Mesendoderm (in vitro differentiated cells): ENCODE data around the gene STARD3.

Source experiments
- DNase-seq: peaks from one replicate; pipeline ENCODE4 v3.0.0; 2013
- H2AK5ac ChIP-seq: 2 replicates; pipeline ENCODE4 v1.6.1; 2013; ENCODE audit warnings: low read length, inconsistent platforms
- H2BK120ac ChIP-seq: 2 replicates; pipeline ENCODE4 v1.6.1; 2013; ENCODE audit warnings: low read depth, mild to moderate bottlenecking, low read length, moderate library complexity, mixed read lengths
- H2BK15ac ChIP-seq: replicated peaks from 2 replicates; pipeline ENCODE4 v1.6.1; 2013; ENCODE audit warnings: low read depth, mild to moderate bottlenecking, moderate library complexity
- H2BK5ac ChIP-seq: 2 replicates; pipeline ENCODE4 v1.6.1; 2013; ENCODE audit warnings: low read length, inconsistent platforms
- H3K18ac ChIP-seq: 2 replicates; pipeline ENCODE4 v1.6.1; 2013; ENCODE audit warnings: mild to moderate bottlenecking, low read length, mixed read lengths
- H3K23ac ChIP-seq: one replicate; pipeline ENCODE4 v1.6.1; 2013; ENCODE audit warnings: low read length
- H3K27ac ChIP-seq: 2 replicates; pipeline ENCODE4 v1.5.1; 2013; ENCODE audit warnings: low read depth, mild to moderate bottlenecking, inconsistent platforms, low read length, moderate library complexity
- H3K27me3 ChIP-seq: 2 replicates; pipeline ENCODE4 v1.6.1; 2013; ENCODE audit warnings: low read length, control low read depth, mild to moderate bottlenecking, inconsistent platforms; ENCODE audit not compliant: insufficient read depth, poor library complexity
- H3K36me3 ChIP-seq: 2 replicates; pipeline ENCODE4 v1.6.1; 2013; ENCODE audit warnings: low read length, inconsistent platforms; ENCODE audit not compliant: control insufficient read depth, insufficient read depth
- H3K4ac ChIP-seq: one replicate; pipeline ENCODE4 v1.6.1; 2013; ENCODE audit warnings: low read depth, mild to moderate bottlenecking, low read length, moderate library complexity
- H3K4me1 ChIP-seq: 2 replicates; pipeline ENCODE4 v1.6.1; 2013; ENCODE audit warnings: low read depth, low read length, inconsistent platforms; ENCODE audit not compliant: control insufficient read depth
- H3K4me2 ChIP-seq: 2 replicates; pipeline ENCODE4 v1.6.1; 2013; ENCODE audit warnings: low read length
- H3K4me3 ChIP-seq: 2 replicates; pipeline ENCODE4 v1.5.1; 2013; ENCODE audit warnings: mild to moderate bottlenecking, low read length
- H3K56ac ChIP-seq: one replicate; pipeline ENCODE4 v1.6.1; 2013; ENCODE audit warnings: low read length
- H3K79me1 ChIP-seq: 2 replicates; pipeline ENCODE4 v1.6.1; 2013; ENCODE audit warnings: low read length, inconsistent platforms
- H3K79me2 ChIP-seq: 2 replicates; pipeline ENCODE4 v1.6.1; 2013; ENCODE audit warnings: mild to moderate bottlenecking, low read length; ENCODE audit not compliant: control insufficient read depth, insufficient read depth
- H3K9ac ChIP-seq: 2 replicates; pipeline ENCODE4 v1.6.1; 2013; ENCODE audit warnings: low read length, inconsistent platforms
- H4K5ac ChIP-seq: one replicate; pipeline ENCODE4 v1.6.1; 2013; ENCODE audit warnings: low read length
- H4K8ac ChIP-seq: one replicate; pipeline ENCODE4 v1.6.1; 2013; ENCODE audit warnings: low read depth, mild to moderate bottlenecking, control low read depth, low read length, moderate library complexity
- WGBS: extraction: QIAGEN DNeasy Blood & Tissue Kit; methylation state at CpG from one replicate; pipeline ENCODE4 v1.1.7; 2013; ENCODE audit warnings: low lambda C conversion rate, missing lambda C conversion rate; ENCODE audit not compliant: insufficient coverage; ENCODE audit errors: extremely low coverage; 5-methylcytosine and 5-hydroxymethylcytosine counted together

Gene STARD3

DNA sequence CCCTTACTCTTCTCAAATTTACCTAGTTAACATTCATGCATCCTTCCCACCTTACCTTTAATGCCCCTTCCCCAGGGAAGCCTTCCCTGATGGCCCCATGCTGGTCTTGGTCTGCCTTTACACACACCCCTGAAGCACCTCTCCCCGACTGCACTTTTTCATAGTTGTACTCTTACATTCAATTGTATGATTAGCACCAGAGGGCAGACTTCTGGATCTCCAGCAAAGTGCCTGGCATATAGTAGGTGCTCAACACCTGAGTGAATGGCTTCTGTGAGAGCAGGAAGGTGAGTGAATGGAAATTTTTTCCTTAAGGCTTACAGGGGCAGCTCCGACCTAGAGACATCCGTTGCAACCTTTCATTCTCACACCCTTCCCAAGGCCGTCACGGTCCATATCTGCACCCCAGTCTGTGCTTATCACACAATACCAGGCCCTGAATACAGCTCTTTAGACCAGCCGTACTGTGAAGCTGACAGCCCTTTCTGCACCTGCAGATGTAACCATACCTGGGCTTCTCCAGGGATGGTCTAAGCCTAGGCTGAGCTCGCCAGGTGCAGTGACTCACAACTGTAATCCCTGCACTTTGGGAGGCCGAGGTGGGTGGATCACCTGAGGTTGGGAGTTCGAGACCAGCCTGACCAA, 46.5 kb downstream of the STARD3 start:
- WGBS = no CpG with 5 or more reads among the region's 9 CpGs
- H3K27ac ChIP-seq = no peak overlapping the region
- no peak overlapping the region for H4K5ac ChIP-seq
- H3K4ac ChIP-seq = no peak overlapping the region
- H2BK15ac ChIP-seq = no peak overlapping the region
- H3K56ac ChIP-seq = no peak overlapping the region
- no peaks in the 10 kb centered on the region for H3K27me3 ChIP-seq
- no peak overlapping the region for H3K9ac ChIP-seq
- H3K4me2 ChIP-seq = no peak overlapping the region
- H2BK120ac ChIP-seq = no peak overlapping the region
- H3K79me2 ChIP-seq = no peaks in the 10 kb centered on the region
- H3K4me1 ChIP-seq = peaks cover under 1% of the 10 kb centered on the region
- no peak overlapping the region for H4K8ac ChIP-seq
- DNase-seq = no peak
- peaks cover 2% of the 10 kb centered on the region for H3K79me1 ChIP-seq
- H3K36me3 ChIP-seq = no peaks in the 10 kb centered on the region
- no peak overlapping the region for H2BK5ac ChIP-seq
- H3K18ac ChIP-seq = no peak overlapping the region
- H3K23ac ChIP-seq = no peak overlapping the region
- H3K4me3 ChIP-seq = no peak overlapping the region
- no peak overlapping the region for H2AK5ac ChIP-seq

DNA sequence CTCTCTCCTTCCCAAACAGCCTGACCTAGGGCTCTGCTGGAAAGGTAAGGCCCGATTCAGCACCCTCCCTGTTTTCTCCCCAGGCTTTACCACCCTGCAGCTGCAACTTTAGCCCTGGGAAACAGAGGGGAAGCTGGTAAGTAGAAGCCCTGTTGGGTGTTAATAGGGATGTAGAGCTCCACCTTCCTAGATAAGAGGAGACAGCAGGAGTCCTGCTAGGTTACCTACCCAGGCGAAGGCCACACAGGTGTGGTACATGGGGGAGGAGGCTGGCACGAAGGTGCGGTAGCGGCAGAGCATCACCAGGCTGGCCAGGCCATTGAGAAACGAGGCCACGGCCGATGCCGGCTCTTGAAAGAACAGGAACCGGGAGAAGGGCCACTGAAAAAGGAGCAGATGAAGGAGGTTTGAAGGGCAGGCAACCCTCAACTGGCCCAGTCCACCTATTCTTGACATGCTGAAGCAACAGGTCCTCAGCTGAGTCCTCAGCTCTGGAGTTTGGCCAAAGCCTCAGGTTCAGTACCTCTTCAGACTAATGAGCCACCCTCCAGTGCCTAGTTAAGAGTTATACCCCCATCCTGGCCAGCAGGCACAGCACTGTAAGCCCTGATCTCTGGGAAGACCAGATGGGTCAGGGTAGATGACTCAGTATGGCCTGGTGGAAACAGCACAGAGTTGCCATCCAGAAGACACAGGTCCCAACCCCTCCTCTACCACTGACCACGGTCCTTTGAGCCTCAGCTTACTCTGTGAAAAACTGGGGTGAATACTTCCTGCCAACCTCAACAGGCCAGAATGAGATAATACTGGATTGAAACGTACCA, 47.6 kb downstream of the STARD3 start:
- Histone ChIP-seq H3K56ac (no peak overlapping the region), H3K4me2 (no peak overlapping the region), H2BK120ac (no peak overlapping the region), H3K79me2 (no peaks in the 10 kb centered on the region), H3K18ac (no peak overlapping the region), H4K8ac (no peak overlapping the region), H3K4ac (no peak overlapping the region), H3K27me3 (no peaks in the 10 kb centered on the region), H2AK5ac (no peak overlapping the region), H3K27ac (no peak overlapping the region), H3K9ac (no peak overlapping the region), H3K4me1 (peaks cover 7% of the 10 kb centered on the region), H3K4me3 (no peak overlapping the region), H3K23ac (no peak overlapping the region), H4K5ac (no peak overlapping the region), H2BK15ac (no peak overlapping the region), H3K79me1 (peaks cover 2% of the 10 kb centered on the region), H3K36me3 (no peaks in the 10 kb centered on the region), H2BK5ac (no peak overlapping the region)
- no peak for DNase-seq
- WGBS = no CpG with 5 or more reads among the region's 12 CpGs

GRCh38 chr17:39687101-39687545, 50.2 kb downstream of the STARD3 start:
- no peak overlapping the region for H3K23ac ChIP-seq
- no peak for DNase-seq
- H4K5ac ChIP-seq = no peak overlapping the region
- peaks cover 7% of the 10 kb centered on the region for H3K4me1 ChIP-seq
- H3K36me3 ChIP-seq = no peaks in the 10 kb centered on the region
- no CpG with 5 or more reads among the region's 6 CpGs for WGBS
- no peaks in the 10 kb centered on the region for H3K27me3 ChIP-seq
- peak overlapping the region; percentile 22 for H3K56ac ChIP-seq
- H3K79me1 ChIP-seq = peaks cover 2% of the 10 kb centered on the region
- no peak overlapping the region for H4K8ac ChIP-seq
- H2BK5ac ChIP-seq = no peak overlapping the region
- H3K4me3 ChIP-seq = no peak overlapping the region
- H2BK15ac ChIP-seq = no peak overlapping the region
- H3K79me2 ChIP-seq = no peaks in the 10 kb centered on the region
- H3K4me2 ChIP-seq = peak overlapping the region; percentile 49
- no peak overlapping the region for H2BK120ac ChIP-seq
- peak overlapping the region; percentile 41 for H3K4ac ChIP-seq
- no peak overlapping the region for H2AK5ac ChIP-seq
- peak overlapping the region; percentile 10 for H3K9ac ChIP-seq
- peak overlapping the region; percentile 96 for H3K18ac ChIP-seq
- no peak overlapping the region for H3K27ac ChIP-seq

GRCh38 chr17:39687546-39688474, 50.9 kb downstream of the STARD3 start, which contains the start of gene PGAP3:
Gene PGAP3, minus strand, starts transcription at chr17:39688057. Its CDS starts 43 bp downstream, at chr17:39688014.
- peak within 1 kb of the TSS; percentile 99 for H3K27ac ChIP-seq
- peak within 1 kb of the TSS; percentile 15 for H3K23ac ChIP-seq

GRCh38 chr17:39688475-39688835, 51.5 kb downstream of the STARD3 start:
- peak overlapping the region; percentile 41 for H3K4ac ChIP-seq
- H2BK5ac ChIP-seq = peak overlapping the region; percentile 58
- H4K8ac ChIP-seq = peak overlapping the region; percentile 99
- H3K79me1 ChIP-seq = peaks cover 2% of the 10 kb centered on the region
- no peaks in the 10 kb centered on the region for H3K79me2 ChIP-seq
- H3K4me3 ChIP-seq = peak overlapping the region; percentile 77
- H3K56ac ChIP-seq = peak overlapping the region; percentile 93
- H3K4me1 ChIP-seq = peaks cover 7% of the 10 kb centered on the region
- no peak overlapping the region for H2BK120ac ChIP-seq
- no peaks in the 10 kb centered on the region for H3K27me3 ChIP-seq
- H3K23ac ChIP-seq = peak overlapping the region; percentile 15
- H3K18ac ChIP-seq = peak overlapping the region; percentile 96
- no CpG with 5 or more reads among the region's 6 CpGs for WGBS
- no peaks in the 10 kb centered on the region for H3K36me3 ChIP-seq
- H4K5ac ChIP-seq = peak overlapping the region; percentile 96
- peak overlapping the region; percentile 99 for H3K27ac ChIP-seq
- peak overlapping the region; percentile 83 for H3K9ac ChIP-seq
- peak overlapping the region; percentile 27 for H2AK5ac ChIP-seq
- H2BK15ac ChIP-seq = no peak overlapping the region
- DNase-seq = peak; percentile 30
- H3K4me2 ChIP-seq = peak overlapping the region; percentile 78

More at GRCh38 chr17:39687546-39688474, 50.9 kb downstream of the STARD3 start, which contains the start of gene PGAP3:
- Histone ChIP-seq H3K4me3 (peak within 1 kb of the TSS; percentile 77), H3K4ac (peak within 1 kb of the TSS; percentile 41), H3K18ac (peak within 1 kb of the TSS; percentile 96), H2BK5ac (peak within 1 kb of the TSS; percentile 58), H2BK15ac (no peak within 1 kb of the TSS), H3K79me2 (no peaks in the 10 kb centered on the region), H3K36me3 (no peaks in the 10 kb centered on the region), H4K8ac (peak within 1 kb of the TSS; percentile 99), H3K27me3 (no peaks in the 10 kb centered on the region), H3K4me1 (peaks cover 7% of the 10 kb centered on the region), H2AK5ac (peak within 1 kb of the TSS; percentile 32), H4K5ac (peak within 1 kb of the TSS; percentile 96), H3K4me2 (peak within 1 kb of the TSS; percentile 78), H3K9ac (peak within 1 kb of the TSS; percentile 83), H3K79me1 (peaks cover 2% of the 10 kb centered on the region), H3K56ac (peak within 1 kb of the TSS; percentile 93), H2BK120ac (peak within 1 kb of the TSS; percentile 89)
- WGBS = no CpG with 5 or more reads among the region's 45 CpGs
- DNase-seq = peak; percentile 96
